ENCODE data around the gene STK11. TPM values are rescaled to one million over a fixed set of nuclear protein-coding genes. Genes with fewer than 3 reads are reported as not detected.

The STK11 gene
- total and polyA plus RNA-seq, 9 donors: 36.9 to 71.2 (median 54.2) TPM

DNA sequence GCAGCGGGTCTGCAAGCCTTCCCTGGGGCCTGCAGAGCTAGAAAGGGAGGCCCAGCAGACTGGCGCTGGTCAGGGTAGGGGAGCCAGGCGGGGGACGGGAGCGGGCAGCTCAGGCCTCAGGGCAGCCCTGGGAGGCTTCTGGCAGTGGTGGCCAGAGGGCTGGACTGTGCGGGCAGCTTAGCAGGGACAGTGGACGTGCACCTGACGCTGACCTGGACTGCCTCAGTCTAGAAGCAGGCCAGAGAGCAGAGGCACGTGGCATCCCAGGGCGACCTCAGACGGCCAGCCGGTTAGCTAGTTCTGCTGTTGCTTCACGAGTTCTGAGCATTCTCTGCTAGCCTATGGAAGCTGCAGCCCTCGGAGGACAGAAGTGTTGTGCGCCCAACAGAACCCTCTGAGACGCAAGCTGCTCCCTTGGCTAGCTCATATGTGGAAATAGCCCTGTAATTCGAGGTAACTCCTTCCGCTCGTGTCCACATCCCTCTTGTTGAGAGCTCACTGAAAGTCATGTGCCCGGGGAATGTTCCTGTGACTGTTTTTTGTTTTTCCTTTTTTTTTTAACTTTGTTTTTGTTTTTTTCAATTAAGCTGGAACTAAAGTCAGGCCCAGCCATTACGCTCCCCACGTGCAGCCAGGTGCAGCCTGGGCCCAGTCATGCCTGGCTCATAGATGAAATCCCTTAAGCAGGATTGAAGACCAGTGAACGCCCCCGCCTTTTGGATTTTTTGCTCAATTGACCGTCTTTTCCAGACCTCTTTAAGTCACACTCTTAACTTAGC is 67.9 kb downstream of the STK11 start:
- Histone ChIP-seq H3K9me3 (no peaks in the 10 kb centered on the region), H3K4me3 (no peak overlapping the region), H3K27ac (no peak overlapping the region), H3K4me1 (ENCODE audit: insufficient read depth) (peaks cover 31% of the 10 kb centered on the region), H3K36me3 (no peaks in the 10 kb centered on the region), H3K27me3 (no peaks in the 10 kb centered on the region)
- intact Hi-C loops (cut with DNase I): loop anchor here in 1 of 4 donors (10.0 kb wide), 1 partner anchor 111 kb away; the partner anchor contains the start of gene NDUFS7
- peak in 1 of 5 donors; percentile 49 for DNase-seq
- no peak for TF ChIP-seq CTCF (IDR thresholded peaks at IDR 0.05)
- no peak for TF ChIP-seq EP300 (IDR thresholded peaks at IDR 0.05)
- TF ChIP-seq POLR2A (IDR thresholded peaks at IDR 0.05): no peak
- WGBS, 3 donors: 59 to 71% (median 64%) methylated on average over 20 to 25 of the region's 25 CpGs

GRCh38 chr19:1274081-1274851 is 68.7 kb downstream of the STK11 start:
- peak overlapping the region; percentile 55 for H3K4me3 ChIP-seq

DNA sequence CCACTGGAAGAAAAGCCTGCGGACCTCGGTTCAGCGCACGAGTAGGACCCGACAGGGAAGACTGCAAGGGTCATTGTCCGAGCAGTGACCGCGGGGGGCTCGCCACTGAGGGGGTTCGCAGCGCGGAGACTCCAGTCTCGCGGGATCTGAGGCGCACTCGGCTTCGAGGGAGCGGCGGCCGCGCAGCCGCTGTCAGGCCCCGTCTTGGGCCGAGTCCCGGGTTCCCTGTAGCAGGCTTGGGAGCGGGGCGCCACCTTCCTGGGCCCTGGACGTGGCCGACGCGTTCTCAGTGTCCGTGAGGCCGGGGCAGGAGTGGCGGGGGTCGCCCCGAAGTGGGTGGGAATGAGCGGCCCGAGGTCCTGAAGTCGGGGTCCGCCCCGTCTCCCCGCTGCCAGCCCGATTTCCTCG is 69.3 kb downstream of the STK11 start:
- H3K27ac ChIP-seq: peak overlapping the region; percentile 97 to 99
- H3K27me3 ChIP-seq: no peaks in the 10 kb centered on the region
- no peaks in the 10 kb centered on the region for H3K36me3 ChIP-seq
- intact Hi-C loops (cut with DNase I): loop anchor here in 1 of 4 donors (10.0 kb wide), 1 partner anchor 110 kb away; the partner anchor contains the start of gene NDUFS7
- H3K4me3 ChIP-seq: peak overlapping the region; percentile 55
- 7 to 18% (median 8%) methylated on average over 39 to 44 of the region's 44 CpGs for WGBS, 3 donors
- DNase-seq: no peak
- no peaks in the 10 kb centered on the region for H3K9me3 ChIP-seq
- peaks cover 28% of the 10 kb centered on the region for H3K4me1 ChIP-seq (ENCODE audit: insufficient read depth)
- TF ChIP-seq CTCF (IDR thresholded peaks at IDR 0.05) (no peak), POLR2A (IDR thresholded peaks at IDR 0.05) (no peak), EP300 (IDR thresholded peaks at IDR 0.05) (no peak)

More at GRCh38 chr19:1274081-1274851, 68.7 kb downstream of the STK11 start:
- H3K36me3 ChIP-seq: no peaks in the 10 kb centered on the region
- peak in 4 of 5 donors; percentile 54 to 66 (median 63) for DNase-seq
- H3K4me1 ChIP-seq (ENCODE audit: insufficient read depth): peaks cover 28% of the 10 kb centered on the region
- H3K27ac ChIP-seq: peak overlapping the region in 1 of 2 donors; percentile 99
- no peaks in the 10 kb centered on the region for H3K27me3 ChIP-seq
- intact Hi-C loops (cut with DNase I): loop anchor here in 1 of 4 donors (10.0 kb wide), 1 partner anchor 111 kb away; the partner anchor contains the start of gene NDUFS7
- 58 to 71% (median 58%) methylated on average over 44 to 46 of the region's 46 CpGs for WGBS, 3 donors
- no peak for TF ChIP-seq CTCF (IDR thresholded peaks at IDR 0.05)
- no peak for TF ChIP-seq EP300 (IDR thresholded peaks at IDR 0.05)
- no peak for TF ChIP-seq POLR2A (IDR thresholded peaks at IDR 0.05)
- no peaks in the 10 kb centered on the region for H3K9me3 ChIP-seq

- Histone ChIP-seq H3K27ac (peak within 1 kb of the TSS; percentile 97 to 99), H3K9me3 (no peaks in the 10 kb centered on the region), H3K4me3 (peak within 1 kb of the TSS; percentile 55), H3K4me1 (ENCODE audit: insufficient read depth) (peaks cover 28% of the 10 kb centered on the region), H3K36me3 (no peaks in the 10 kb centered on the region), H3K27me3 (no peaks in the 10 kb centered on the region)
- TF ChIP-seq POLR2A (IDR thresholded peaks at IDR 0.05): peak; percentile 59
- no peak for TF ChIP-seq EP300 (IDR thresholded peaks at IDR 0.05)
- intact Hi-C loops (cut with DNase I): loop anchor here in 1 of 4 donors (10.0 kb wide), 1 partner anchor 109 kb away; the partner anchor contains the start of gene NDUFS7
- peak; percentile 93 to 97 (median 95) for DNase-seq
- 0% methylated on average over 23 to 98 of the region's 98 CpGs for WGBS, 3 donors
Observed at GRCh38 chr19:1275260-1275975, 69.8 kb downstream of the STK11 start, which contains the start of gene FAM174C. Gene FAM174C (plus strand): TSS chr19:1275530. CDS start chr19:1275550, 20 bp downstream.
